HG03103 (cell line): ENCODE data around the gene DAP3.
"Not testable (repeated sequence)": the region's sequence is repeated elsewhere in the genome, so short reads cannot be mapped to it uniquely, and the experiment has no call there.

Source experiments
- ATAC-seq: cut with Tn5 transposase; IDR thresholded peaks from one replicate; pipeline ENCODE4 v1.9.1; 2021; ENCODE audit warnings: low read depth; ENCODE audit not compliant: unreplicated experiment

The DAP3 gene

DNA sequence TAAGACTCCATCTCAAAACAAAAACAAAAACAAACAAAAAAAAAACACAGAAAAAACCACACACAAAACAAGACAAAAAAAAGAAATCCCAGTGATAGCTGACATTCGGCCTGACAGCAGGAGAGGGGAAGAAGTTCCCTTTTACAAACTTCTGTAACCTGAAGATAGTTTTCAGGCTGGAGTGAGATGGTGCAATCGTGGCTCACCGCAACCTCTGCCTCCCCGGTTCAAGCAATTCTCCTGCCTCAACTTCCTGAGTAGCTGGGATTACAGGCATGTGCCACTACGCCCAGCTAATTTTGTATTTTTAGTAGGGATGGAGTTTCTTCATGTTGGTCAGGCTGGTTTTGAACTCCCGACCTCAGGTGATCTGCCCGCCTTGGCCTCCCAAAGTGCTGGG lies 75.1 kb downstream of the DAP3 start:
- not testable (repeated sequence) for ATAC-seq

DNA sequence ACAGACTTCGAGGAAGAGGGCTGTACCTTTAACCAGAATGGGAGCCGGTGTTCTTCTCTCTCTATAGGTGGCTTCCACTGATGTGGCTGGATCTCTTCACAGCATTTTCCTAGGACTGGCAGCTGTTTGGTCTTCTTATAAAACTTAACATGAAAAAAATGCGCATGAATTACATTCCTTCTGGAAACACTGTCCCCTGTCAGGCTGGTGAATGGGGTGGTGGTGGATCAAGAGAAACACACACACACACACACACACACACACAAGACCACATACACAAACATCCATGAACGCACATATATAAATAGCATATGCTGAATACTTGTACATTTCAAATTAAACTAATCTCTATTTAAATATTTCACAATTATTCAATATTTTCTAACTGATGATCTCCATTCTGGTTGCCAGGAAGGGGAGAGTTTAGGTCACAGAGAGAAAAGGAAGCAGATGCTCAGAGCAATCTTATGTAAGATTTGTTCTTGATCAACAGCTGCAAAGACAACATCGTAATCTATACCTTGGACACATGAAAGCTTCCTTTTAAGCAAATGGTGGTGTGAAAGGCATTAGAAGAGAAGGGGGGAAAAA lies 78.6 kb downstream of the DAP3 start:
- not testable (repeated sequence) for ATAC-seq

DNA sequence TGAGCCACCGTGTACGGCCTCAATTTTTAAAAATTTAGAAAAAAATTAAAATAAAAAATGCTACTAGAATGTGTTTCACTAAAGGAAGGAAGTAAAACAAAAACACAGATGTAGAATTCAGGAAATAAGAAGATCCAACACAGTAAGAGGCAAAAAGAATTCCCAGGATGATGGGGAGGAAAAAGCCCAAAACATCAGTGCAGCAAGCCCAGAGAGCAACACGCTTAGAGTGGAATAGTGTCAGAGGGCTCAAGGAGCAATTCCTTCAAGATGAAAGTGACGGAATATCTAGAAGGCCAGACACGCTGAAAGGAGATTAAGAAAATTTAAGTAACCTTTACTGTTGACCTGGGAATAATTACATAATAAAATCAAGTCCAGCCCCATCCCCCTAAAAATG lies 80.4 kb downstream of the DAP3 start:
- no peak for ATAC-seq

DNA sequence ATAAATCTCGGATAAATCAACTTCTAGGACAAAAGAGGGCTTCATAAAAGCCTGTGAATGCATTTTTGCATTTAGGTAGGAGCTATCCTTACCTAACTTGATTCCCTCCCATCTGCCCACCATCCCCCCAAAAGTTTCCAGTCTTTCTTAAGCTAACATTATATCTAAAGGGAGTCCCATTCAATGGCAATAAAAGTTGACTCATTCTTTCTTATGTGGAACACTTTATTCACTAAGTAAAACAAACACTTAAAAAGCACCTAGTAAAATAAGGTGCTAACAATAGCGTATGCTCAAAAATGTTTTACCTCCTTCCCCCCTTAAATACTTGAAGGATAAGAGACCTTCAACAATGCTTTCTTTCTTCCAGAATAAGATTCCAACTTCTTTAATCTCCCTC lies 84.3 kb downstream of the DAP3 start:
- ATAC-seq, result no peak

DNA sequence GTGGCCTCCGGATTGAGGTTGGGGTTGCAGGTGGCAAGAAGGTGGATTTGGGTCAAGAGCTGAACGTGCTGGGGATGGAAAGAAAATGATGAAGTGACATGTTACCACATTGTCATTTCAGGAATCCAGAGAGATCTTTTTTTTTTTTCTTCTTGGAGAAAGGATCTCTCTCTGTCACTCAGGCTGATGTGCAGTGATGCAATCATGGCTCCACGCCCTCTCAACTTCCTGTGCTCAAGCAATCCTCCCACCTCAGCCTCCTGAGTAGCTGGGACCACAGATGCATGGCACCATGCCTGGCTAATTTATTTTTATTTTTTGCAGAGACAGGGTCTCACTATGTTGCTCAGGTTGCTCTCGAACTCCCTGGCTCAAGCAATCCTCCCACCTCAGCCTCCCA lies 87.5 kb downstream of the DAP3 start:
- no peak for ATAC-seq

DNA sequence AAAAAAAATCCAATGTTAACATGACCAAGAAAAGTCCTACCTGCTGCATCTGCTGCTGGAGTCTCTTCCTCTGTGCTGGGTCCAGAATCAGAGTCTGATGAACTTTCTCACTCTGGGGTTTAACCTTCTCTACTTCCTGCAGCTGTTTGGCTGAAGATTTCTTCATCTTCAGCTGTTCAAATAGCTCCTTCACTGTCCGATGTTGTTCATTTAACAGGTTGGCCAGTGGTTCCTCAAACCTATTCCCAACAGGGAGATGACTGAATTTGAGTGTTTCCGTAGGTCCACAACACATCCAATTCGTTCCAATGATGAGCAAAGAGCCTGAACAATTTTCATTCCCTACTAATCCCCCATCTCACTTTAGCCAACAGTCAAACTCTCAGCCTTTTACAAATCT lies 88.7 kb downstream of the DAP3 start:
- no peak for ATAC-seq
